ENCODE data around the gene CSRP3. TPM values are rescaled to one million over a fixed set of nuclear protein-coding genes. Genes with fewer than 3 reads are reported as not detected.

Gene CSRP3
- total and polyA plus RNA-seq, 2 experiments from 2014 or later = not detected

DNA sequence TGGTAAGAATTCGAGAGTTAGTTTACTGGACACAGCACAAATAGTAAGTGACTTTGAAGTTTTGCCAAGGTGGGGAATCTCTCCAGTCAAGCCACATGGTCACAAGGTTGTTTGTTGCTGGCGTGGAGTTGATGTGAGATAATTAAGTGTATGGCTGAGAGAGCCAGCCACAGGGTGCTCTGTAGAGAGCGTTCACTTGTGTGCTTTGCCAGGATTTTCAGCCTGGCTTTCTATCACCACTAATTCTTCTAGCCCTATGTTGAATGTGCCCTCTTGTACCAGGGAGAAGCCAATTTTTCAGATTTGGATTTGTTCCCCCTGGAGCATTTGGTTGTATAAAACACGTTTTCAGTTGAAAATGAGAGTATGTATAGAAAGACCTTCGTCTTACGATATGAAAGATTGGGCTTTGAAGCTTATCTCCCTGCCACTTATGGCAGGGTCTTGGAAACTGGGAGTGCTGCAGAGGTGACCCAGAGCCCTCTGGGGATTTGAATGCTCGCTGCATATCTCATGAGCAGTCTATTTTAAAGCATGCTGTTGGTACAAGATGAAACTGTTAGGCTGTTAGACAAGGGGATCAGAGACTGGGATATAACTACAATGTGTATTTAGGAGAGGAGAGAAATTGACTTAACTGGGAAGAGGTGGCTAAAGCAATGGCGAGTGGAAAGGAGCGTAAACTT is 28.6 kb downstream of the CSRP3 start:
- H3K27ac ChIP-seq (ENCODE audit: low read depth) = no peak overlapping the region
- H3K4me3 ChIP-seq = no peak overlapping the region
- DNase-seq (ENCODE audit: low spot score) (no peak), ATAC-seq (no peak)
- H4K20me1 ChIP-seq (replicated peaks; ENCODE audit: insufficient read depth) = peaks cover 6% of the 10 kb centered on the region; the same call in 1 of the 2 replicates
- Mint-ChIP-seq H3K9me3 (no peaks in the 10 kb centered on the region), H3K4me3 (no peak overlapping the region), H3K36me3 (ENCODE audit: low read depth) (peaks cover 23% of the 10 kb centered on the region), H3K4me1 (no peaks in the 10 kb centered on the region), H3K27me3 (ENCODE audit: insufficient read depth, low read depth, poor library complexity) (no peaks in the 10 kb centered on the region), H3K27ac (no peak overlapping the region)
- no peak overlapping the region for H3K4me2 ChIP-seq
- TF ChIP-seq STAT1 (IDR thresholded peaks at IDR 0.05; ENCODE audit: unreplicated experiment) = no peak
- TF ChIP-seq, protein P1, sequence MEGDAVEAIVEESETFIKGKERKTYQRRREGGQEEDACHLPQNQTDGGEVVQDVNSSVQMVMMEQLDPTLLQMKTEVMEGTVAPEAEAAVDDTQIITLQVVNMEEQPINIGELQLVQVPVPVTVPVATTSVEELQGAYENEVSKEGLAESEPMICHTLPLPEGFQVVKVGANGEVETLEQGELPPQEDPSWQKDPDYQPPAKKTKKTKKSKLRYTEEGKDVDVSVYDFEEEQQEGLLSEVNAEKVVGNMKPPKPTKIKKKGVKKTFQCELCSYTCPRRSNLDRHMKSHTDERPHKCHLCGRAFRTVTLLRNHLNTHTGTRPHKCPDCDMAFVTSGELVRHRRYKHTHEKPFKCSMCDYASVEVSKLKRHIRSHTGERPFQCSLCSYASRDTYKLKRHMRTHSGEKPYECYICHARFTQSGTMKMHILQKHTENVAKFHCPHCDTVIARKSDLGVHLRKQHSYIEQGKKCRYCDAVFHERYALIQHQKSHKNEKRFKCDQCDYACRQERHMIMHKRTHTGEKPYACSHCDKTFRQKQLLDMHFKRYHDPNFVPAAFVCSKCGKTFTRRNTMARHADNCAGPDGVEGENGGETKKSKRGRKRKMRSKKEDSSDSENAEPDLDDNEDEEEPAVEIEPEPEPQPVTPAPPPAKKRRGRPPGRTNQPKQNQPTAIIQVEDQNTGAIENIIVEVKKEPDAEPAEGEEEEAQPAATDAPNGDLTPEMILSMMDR (conservative IDR thresholded peaks at IDR 0.05; ENCODE audit: low read depth in 2 of 2) = no peak
- TF ChIP-seq NANOG (IDR thresholded peaks at IDR 0.05; ENCODE audit: borderline replicate concordance) = no peak
- TF ChIP-seq POLR2AphosphoS5 (IDR thresholded peaks at IDR 0.05; ENCODE audit: low read depth) = no peak
- no peak for TF ChIP-seq EZH2phosphoT487 (IDR thresholded peaks at IDR 0.05; ENCODE audit: unreplicated experiment)
- H3K4me1 ChIP-seq (ENCODE audit: insufficient read depth) = no peaks in the 10 kb centered on the region
- peaks cover 38% of the 10 kb centered on the region for H3K36me3 ChIP-seq (ENCODE audit: insufficient read depth)
- no peaks in the 10 kb centered on the region for H3K79me2 ChIP-seq (replicated peaks; ENCODE audit: insufficient read depth)
- H3F3A ChIP-seq (replicated peaks; ENCODE audit: low read depth) = no peaks in the 10 kb centered on the region
- no peak overlapping the region for H2AFZ ChIP-seq
- H3K27me3 ChIP-seq (ENCODE audit: insufficient read depth) = no peaks in the 10 kb centered on the region
- no peaks in the 10 kb centered on the region for H3K9me2 ChIP-seq (ENCODE audit: insufficient read depth)

DNA sequence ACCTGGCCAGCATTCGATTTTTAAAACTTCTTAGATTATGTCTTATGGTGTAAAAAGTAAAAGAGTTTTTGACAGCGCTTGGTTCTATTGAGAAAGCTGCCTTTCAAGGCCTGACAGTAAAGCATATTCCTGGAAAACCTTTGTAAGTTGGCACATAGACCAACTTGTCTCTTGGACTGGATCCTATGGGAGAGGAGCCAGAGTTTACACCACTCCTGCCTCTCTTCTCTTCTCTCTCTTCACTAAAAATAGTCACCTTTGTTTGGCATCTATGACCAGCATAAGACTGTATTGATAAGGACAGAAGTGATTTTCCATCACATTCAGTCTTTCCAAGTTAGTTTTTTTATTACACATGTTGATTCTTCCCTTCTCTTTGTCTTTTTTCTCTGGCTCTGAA is 33.7 kb downstream of the CSRP3 start:
- no peaks in the 10 kb centered on the region for H3K27me3 Mint-ChIP-seq (ENCODE audit: insufficient read depth, low read depth, poor library complexity)
- DNase-seq (ENCODE audit: low spot score) = no peak
- no peak overlapping the region for H3K4me3 Mint-ChIP-seq
- Histone ChIP-seq H3K27me3 (ENCODE audit: insufficient read depth) (no peaks in the 10 kb centered on the region), H3K4me2 (no peak overlapping the region), H2AFZ (no peak overlapping the region), H3K4me1 (ENCODE audit: insufficient read depth) (no peaks in the 10 kb centered on the region), H3F3A (replicated peaks; ENCODE audit: low read depth) (no peaks in the 10 kb centered on the region), H3K79me2 (replicated peaks; ENCODE audit: insufficient read depth) (no peaks in the 10 kb centered on the region), H3K9me2 (ENCODE audit: insufficient read depth) (no peaks in the 10 kb centered on the region), H3K4me3 (no peak overlapping the region), H3K27ac (ENCODE audit: low read depth) (no peak overlapping the region), H4K20me1 (replicated peaks; ENCODE audit: insufficient read depth) (0 out of 2 replicates have a peak, but pooled peaks cover 3% of the 10 kb centered on the region), H3K36me3 (ENCODE audit: insufficient read depth) (peaks cover 34% of the 10 kb centered on the region)
- no peaks in the 10 kb centered on the region for H3K9me3 Mint-ChIP-seq
- H3K4me1 Mint-ChIP-seq = peaks cover 4% of the 10 kb centered on the region; the same call in 2 of the 3 replicates
- TF ChIP-seq ZNF331 (CRISPR knock-in tag; IDR thresholded peaks at IDR 0.05; ENCODE audit: low read depth) = no peak
- no peak for TF ChIP-seq POLR2AphosphoS5 (IDR thresholded peaks at IDR 0.05; ENCODE audit: low read depth)
- TF ChIP-seq JUNB (IDR thresholded peaks at IDR 0.05; ENCODE audit: unreplicated experiment) = no peak
- no peak for TF ChIP-seq CREB1 (CRISPR knock-in tag; IDR thresholded peaks at IDR 0.05; ENCODE audit: low read depth)
- no peak for TF ChIP-seq EZH2 (IDR thresholded peaks at IDR 0.05; ENCODE audit: low read depth, unreplicated experiment)
- TF ChIP-seq, protein P1 (conservative IDR thresholded peaks at IDR 0.05; ENCODE audit: low read depth in 2 of 2) = no peak
- no peak for ATAC-seq
- H3K36me3 Mint-ChIP-seq (ENCODE audit: low read depth) = peaks cover 30% of the 10 kb centered on the region
- H3K27ac Mint-ChIP-seq = no peak overlapping the region
